Measurements from ENCODE around the gene SRR. TPM values are rescaled to one million over a fixed set of nuclear protein-coding genes. Genes with fewer than 3 reads are reported as not detected.

The SRR gene
- total and polyA plus RNA-seq, 9 of the 15 experiments (the other 6 are each of a cell fraction or from before 2014, with no cell fraction given) = 5.0 to 19.4 (median 7.9) TPM

- BruUV-seq (replicated peaks) = no TSS peak
- TF ChIP-seq ZNF12 (CRISPR knock-in tag; IDR thresholded peaks at IDR 0.05) (no peak), ELF2 (CRISPR knock-in tag; IDR thresholded peaks at IDR 0.05) (no peak), PREB (CRISPR knock-in tag; IDR thresholded peaks at IDR 0.05) (no peak), NONO (IDR thresholded peaks at IDR 0.05; ENCODE audit: low read depth in 2 of 2, low read length in 1 of 2) (no peak), KDM4B (IDR thresholded peaks at IDR 0.05; ENCODE audit: borderline replicate concordance in 2 of 2, low read depth in 1 of 2) (no peak), ZFX (CRISPR knock-in tag; IDR thresholded peaks at IDR 0.05) (no peak), ZNF316 (IDR thresholded peaks at IDR 0.05) (no peak), ZKSCAN1 (IDR thresholded peaks at IDR 0.05; ENCODE audit: low read depth, low read length) (no peak)
- intact Hi-C loops (cut with micrococcal nuclease) (no loop called here), in situ Hi-C loops (cut with MboI) (no loop called here)
- H3K27ac ChIP-seq (ENCODE audit: extremely low read depth, low read depth, low read length) = no peak overlapping the region
- no peaks in the 10 kb centered on the region for H3K9me3 ChIP-seq (replicated peaks; ENCODE audit: control insufficient read depth, insufficient read depth, low read depth, low read length)
- no peaks in the 10 kb centered on the region; a peak in 1 of 5 replicates for H3K4me1 ChIP-seq (replicated peaks in 1 of 2; ENCODE audit: control insufficient read depth in 2 of 2, insufficient read depth in 2 of 2, low read length in 2 of 2)
- H2AFZ ChIP-seq (ENCODE audit: low read depth, low read length) = no peak overlapping the region
- POLR2A ChIA-PET = no interaction called here
- H3K27me3 ChIP-seq (ENCODE audit: control insufficient read depth in 2 of 2, insufficient read depth in 2 of 2, low read length in 2 of 2) = no peaks in the 10 kb centered on the region
- H3K9ac ChIP-seq (ENCODE audit: insufficient read depth in 1 of 2, low read depth in 2 of 2, low read length in 2 of 2) = no peak overlapping the region
- no peak overlapping the region for H3K4me2 ChIP-seq (ENCODE audit: insufficient read depth, low read length)
- DNase-seq (ENCODE audit: extremely low read depth in 1 of 4, low spot score in 3 of 4) (no peak), ATAC-seq (no peak), FAIRE-seq (no peak)
- H3K36me3 ChIP-seq (ENCODE audit: control insufficient read depth, insufficient read depth, low read length) = peaks cover 37% of the 10 kb centered on the region; the same call in 2 of the 3 replicates
- CTCF ChIA-PET (ENCODE audit: low intra/inter-chr PET ratio) = no interaction called here
- H3K79me2 ChIP-seq (ENCODE audit: control insufficient read depth, insufficient read depth, low read length) = no peaks in the 10 kb centered on the region
- no peaks in the 10 kb centered on the region; the same call in 1 of the 2 replicates for H4K20me1 ChIP-seq (replicated peaks; ENCODE audit: control insufficient read depth, insufficient read depth, low read length)
- 95% methylated on average over 5 of the region's 9 CpGs for WGBS (ENCODE audit: insufficient coverage, low coverage, missing lambda C conversion rate)
- H3K9me1 ChIP-seq (ENCODE audit: control insufficient read depth, insufficient read depth, low read length) = no peaks in the 10 kb centered on the region
- no peak overlapping the region for H3K4me3 ChIP-seq
Observed at GRCh38 chr17:2279707-2280106, 24.0 kb upstream of the SRR start.
